HFFc6 (cell line): Measurements from ENCODE around the gene P3H3. TPM values are rescaled to one million over a fixed set of nuclear protein-coding genes. Genes with fewer than 3 reads are reported as not detected.
"Not testable (repeated sequence)": the region's sequence is repeated elsewhere in the genome, so short reads cannot be mapped to it uniquely, and the experiment has no call there.

Experiments used
- DNase-seq: peaks from one replicate; pipeline ENCODE4 v3.0.0-alpha.2; 2018
- H3K27ac Mint-ChIP-seq: 2 replicates; pipeline ENCODE4 v1.8.0; 2020; ENCODE audit warnings: mild to moderate bottlenecking, mixed read lengths
- H3K27me3 Mint-ChIP-seq: 2 replicates; pipeline ENCODE4 v1.8.0; 2021; ENCODE audit warnings: mild to moderate bottlenecking, moderate library complexity, mixed read lengths; ENCODE audit not compliant: insufficient read depth
- H3K36me3 Mint-ChIP-seq: 2 replicates; pipeline ENCODE4 v1.8.0; 2021; ENCODE audit warnings: low read depth, mixed read lengths
- H3K4me1 Mint-ChIP-seq: 2 replicates; pipeline ENCODE4 v1.8.0; 2020; ENCODE audit warnings: low read depth, mixed read lengths
- H3K4me3 Mint-ChIP-seq: 2 replicates; pipeline ENCODE4 v1.8.0; 2020; ENCODE audit warnings: mild to moderate bottlenecking, moderate library complexity, mixed read lengths
- H3K9me3 Mint-ChIP-seq: 2 replicates; pipeline ENCODE4 v1.8.0; 2020; ENCODE audit warnings: mild to moderate bottlenecking, mixed read lengths
- CTCF ChIP-seq: fragments of 200-600 bp; sonication (generic); IDR thresholded peaks from 2 replicates; pipeline ENCODE4 v1.5.0; 2021; ENCODE audit warnings: antibody characterized with exemption, mild to moderate bottlenecking
- total RNA-seq, 6 experiments: library from RNA; stranded (reverse); fragmentation: NEBNext Ultra II Directional; extraction: Animal tissue kit (Norgen Biotek cat#: 25700); gene quantifications; 2 replicates in 1 of 6; 3 replicates in 5 of 6; pipeline ENCODE4 v1.2.3, GENCODE V29; 2021

Gene P3H3
- total RNA-seq, 6 experiments from 2014 or later = 94.0 to 109 (median 103) TPM

GRCh38 chr12:6868211-6869048 is 40.2 kb downstream of the P3H3 start:
- Mint-ChIP-seq H3K9me3 (no peaks in the 10 kb centered on the region), H3K27me3 (peaks cover 17% of the 10 kb centered on the region), H3K27ac (peak overlapping the region; percentile 85), H3K4me1 (peaks cover 49% of the 10 kb centered on the region), H3K36me3 (peaks cover 58% of the 10 kb centered on the region), H3K4me3 (peak overlapping the region; percentile 97)
- TF ChIP-seq CTCF = no peak
- peak; percentile 8 for DNase-seq

GRCh38 chr12:6869049-6870021 is 41.1 kb downstream of the P3H3 start:
- Mint-ChIP-seq H3K4me3 (peak overlapping the region; percentile 97), H3K4me1 (peaks cover 53% of the 10 kb centered on the region), H3K36me3 (peaks cover 54% of the 10 kb centered on the region), H3K27ac (peak overlapping the region; percentile 85), H3K27me3 (peaks cover 14% of the 10 kb centered on the region), H3K9me3 (no peaks in the 10 kb centered on the region)
- DNase-seq = peak; percentile 50
- TF ChIP-seq CTCF = peak; percentile 96

GRCh38 chr12:6870304-6870703 is 42.1 kb downstream of the P3H3 start:
- not testable (repeated sequence) for H3K9me3 Mint-ChIP-seq, DNase-seq
- H3K36me3 Mint-ChIP-seq = peaks cover 45% of the 10 kb centered on the region
- H3K4me3 Mint-ChIP-seq = peak overlapping the region; percentile 97
- H3K27me3 Mint-ChIP-seq = peaks cover 14% of the 10 kb centered on the region
- H3K27ac Mint-ChIP-seq = peak overlapping the region; percentile 85
- H3K4me1 Mint-ChIP-seq = peaks cover 58% of the 10 kb centered on the region

- Mint-ChIP-seq H3K4me1 (peaks cover 58% of the 10 kb centered on the region), H3K27me3 (peaks cover 14% of the 10 kb centered on the region), H3K27ac (peak overlapping the region; percentile 86), H3K9me3 (no peaks in the 10 kb centered on the region), H3K36me3 (peaks cover 39% of the 10 kb centered on the region), H3K4me3 (peak overlapping the region; percentile 93)
- TF ChIP-seq CTCF = no peak
- DNase-seq = peak; percentile 18
These were observed 43.1 kb downstream of the P3H3 start for GRCh38 chr12:6871052-6871957.

GRCh38 chr12:6872073-6873048 is 44.2 kb downstream of the P3H3 start:
- H3K9me3 Mint-ChIP-seq = no peaks in the 10 kb centered on the region
- DNase-seq = peak; percentile 58
- peak overlapping the region; percentile 93 for H3K4me3 Mint-ChIP-seq
- peak; percentile 96 for TF ChIP-seq CTCF
- H3K27ac Mint-ChIP-seq = peak overlapping the region; percentile 86
- H3K36me3 Mint-ChIP-seq = peaks cover 35% of the 10 kb centered on the region
- H3K27me3 Mint-ChIP-seq = peaks cover 10% of the 10 kb centered on the region
- peaks cover 52% of the 10 kb centered on the region for H3K4me1 Mint-ChIP-seq
